OCI-LY1 (cell line): ENCODE data around the gene ASPSCR1.

ENCODE experiments used
- EZH2 ChIP-seq: fragments of 200-600 bp; sonication (generic), shearing (Covaris generic); IDR thresholded peaks from 2 replicates; pipeline ENCODE4 v1.8.0; 2017; ENCODE audit warnings: borderline replicate concordance, mixed run types, mild to moderate bottlenecking, antibody characterized with exemption, low read length, moderate library complexity, mixed read lengths
- TF ChIP-seq, protein P1 (sequence below): fragments of 200-600 bp; sonication (generic), shearing (Covaris generic); IDR thresholded peaks from 2 replicates; pipeline ENCODE4 v1.5.1; 2017; ENCODE audit warnings: mild to moderate bottlenecking, antibody characterized with exemption, low read length, moderate library complexity, mixed read lengths

DNA sequence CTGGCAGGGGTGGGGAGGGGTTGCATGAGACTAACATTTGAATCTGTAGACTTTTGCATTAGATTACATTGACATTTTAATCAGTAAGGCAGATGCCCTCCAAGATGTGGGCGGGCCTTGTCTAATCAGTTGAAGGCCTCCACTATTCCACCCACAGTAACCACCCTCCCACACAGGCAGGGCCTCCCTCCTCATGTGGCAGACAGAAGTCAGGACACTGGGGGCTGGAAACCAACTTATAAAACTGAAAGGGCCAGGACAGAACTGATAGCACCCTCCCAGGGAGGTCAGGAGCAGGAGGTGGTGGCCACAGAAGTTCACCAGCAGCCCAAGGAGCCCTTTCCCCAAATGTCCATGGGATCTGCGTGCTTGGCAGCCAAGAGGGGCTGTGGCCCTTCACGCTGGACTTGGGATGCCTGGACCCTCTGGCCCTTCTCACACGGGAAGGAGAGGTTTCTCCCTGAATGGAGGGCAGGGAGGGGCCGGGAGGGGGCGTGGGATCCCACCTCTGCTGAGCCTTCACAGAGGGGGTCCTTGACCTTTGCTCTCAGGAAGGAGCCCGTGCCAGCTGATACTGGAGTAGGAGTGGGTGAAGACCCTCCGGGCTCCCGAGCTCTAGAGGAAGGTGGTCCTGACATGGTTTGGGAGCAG is 45.0 kb upstream of the ASPSCR1 start:
- TF ChIP-seq, protein P1, sequence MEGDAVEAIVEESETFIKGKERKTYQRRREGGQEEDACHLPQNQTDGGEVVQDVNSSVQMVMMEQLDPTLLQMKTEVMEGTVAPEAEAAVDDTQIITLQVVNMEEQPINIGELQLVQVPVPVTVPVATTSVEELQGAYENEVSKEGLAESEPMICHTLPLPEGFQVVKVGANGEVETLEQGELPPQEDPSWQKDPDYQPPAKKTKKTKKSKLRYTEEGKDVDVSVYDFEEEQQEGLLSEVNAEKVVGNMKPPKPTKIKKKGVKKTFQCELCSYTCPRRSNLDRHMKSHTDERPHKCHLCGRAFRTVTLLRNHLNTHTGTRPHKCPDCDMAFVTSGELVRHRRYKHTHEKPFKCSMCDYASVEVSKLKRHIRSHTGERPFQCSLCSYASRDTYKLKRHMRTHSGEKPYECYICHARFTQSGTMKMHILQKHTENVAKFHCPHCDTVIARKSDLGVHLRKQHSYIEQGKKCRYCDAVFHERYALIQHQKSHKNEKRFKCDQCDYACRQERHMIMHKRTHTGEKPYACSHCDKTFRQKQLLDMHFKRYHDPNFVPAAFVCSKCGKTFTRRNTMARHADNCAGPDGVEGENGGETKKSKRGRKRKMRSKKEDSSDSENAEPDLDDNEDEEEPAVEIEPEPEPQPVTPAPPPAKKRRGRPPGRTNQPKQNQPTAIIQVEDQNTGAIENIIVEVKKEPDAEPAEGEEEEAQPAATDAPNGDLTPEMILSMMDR = no peak
- no peak for TF ChIP-seq EZH2
